Spleen (tissue), 11 donors: ENCODE results near the gene PDE4B. TPM values are rescaled to one million over a fixed set of nuclear protein-coding genes. Genes with fewer than 3 reads are reported as not detected.

Experiments
- DNase-seq: peaks from one replicate; pipeline ENCODE4 v3.0.0-alpha.2; 2020
- H3K27ac ChIP-seq, 8 donors: fragments of 200-600 bp; sonication (generic) in 7 of 8; 1 replicate in 4 of 8; 2 replicates in 4 of 8; pipeline versions ENCODE4 v1.5.0 to v1.8.0; 2016 to 2021; ENCODE audit warnings: inconsistent platforms in 4 of 8, mild to moderate bottlenecking in 4 of 8, moderate library complexity in 1 of 8
- H3K27me3 ChIP-seq, 7 donors: fragments of 200-600 bp; sonication (generic) in 6 of 7; replicated peaks in 1 of 7; 1 replicate in 4 of 7; 2 replicates in 3 of 7; pipeline versions ENCODE4 v1.5.0 to v1.8.0; 2016 to 2021; ENCODE audit warnings: inconsistent platforms in 3 of 7, mild to moderate bottlenecking in 1 of 7
- H3K36me3 ChIP-seq, 6 donors: fragments of 200-600 bp; sonication (generic) in 5 of 6; 1 replicate in 4 of 6; 2 replicates in 2 of 6; pipeline versions ENCODE4 v1.5.0 to v1.8.0; 2016 to 2021; ENCODE audit warnings: inconsistent platforms in 2 of 6
- H3K4me1 ChIP-seq, 6 donors: fragments of 200-600 bp; sonication (generic) in 5 of 6; 1 replicate in 3 of 6; 2 replicates in 3 of 6; pipeline versions ENCODE4 v1.5.0 to v1.8.0; 2016 to 2021; ENCODE audit warnings: inconsistent platforms in 3 of 6
- H3K4me3 ChIP-seq, 8 donors: fragments of 200-600 bp; sonication (generic) in 7 of 8; 1 replicate in 4 of 8; 2 replicates in 4 of 8; pipeline versions ENCODE4 v1.5.0 to v1.8.0; 2016 to 2021; ENCODE audit warnings: inconsistent platforms in 4 of 8, mild to moderate bottlenecking in 4 of 8, moderate library complexity in 2 of 8
- H3K9me3 ChIP-seq, 8 donors: fragments of 200-600 bp; sonication (generic) in 7 of 8; 1 replicate in 4 of 8; 2 replicates in 4 of 8; pipeline versions ENCODE4 v1.5.0 to v1.8.0; 2016 to 2021; ENCODE audit warnings: inconsistent platforms in 4 of 8
- CTCF ChIP-seq, 11 experiments: fragments of 200-600 bp in 7 of 11; fragments of 450-650 bp in 4 of 11; sonication (generic) in 4 of 11; IDR thresholded peaks in 8 of 11; conservative IDR thresholded peaks in 3 of 11; 1 replicate in 7 of 11; 2 replicates in 4 of 11; pipeline versions ENCODE4 v1.4.0 to v1.8.0; 2016 to 2021; ENCODE audit warnings: antibody characterized with exemption in 11 of 11, inconsistent platforms in 4 of 11, mild to moderate bottlenecking in 1 of 11
- POLR2A ChIP-seq, 3 donors: fragments of 450-650 bp; IDR thresholded peaks; one replicate each; pipeline ENCODE4 v1.5.1; 2017; ENCODE audit warnings: antibody characterized with exemption in 3 of 3, mild to moderate bottlenecking in 1 of 3
- POLR2AphosphoS5 ChIP-seq, 3 donors: sonication (generic); formaldehyde crosslinking; IDR thresholded peaks; one replicate each; pipeline ENCODE4 v1.5.1; 2017; ENCODE audit warnings: antibody characterized with exemption in 3 of 3
- WGBS, 5 donors: extraction: QIAGEN DNeasy Blood & Tissue Kit in 3 of 5; methylation state at CpG; one replicate each; pipeline versions ENCODE4 v1.1.5 to v1.1.7; 2013 to 2018; 5-methylcytosine and 5-hydroxymethylcytosine counted together
- intact Hi-C: fragments of 100-400 bp; cut with DNase I; formaldehyde crosslinking; loops from one replicate; pipeline ENCODE4 v1.15.0; 2023; ENCODE audit warnings: low total_unique reads
- polyA plus RNA-seq, 3 donors: library from polyadenylated mRNA; stranded (reverse); fragments of 200-250 nt; gene quantifications; one replicate each; pipeline ENCODE4 v1.2.1, GENCODE V29; 2013
- total RNA-seq, 7 donors: library from RNA; depleted of rRNA in 3 of 7; stranded (reverse); fragments of >200 nt in 3 of 7; fragmentation: NEBNext Ultra II Directional in 4 of 7; extraction: Animal tissue kit (Norgen Biotek cat#: 25700) in 4 of 7; gene quantifications; one replicate each; pipeline versions ENCODE4 v1.1.0 to v1.2.1, GENCODE V29; 2016 to 2021
- donor health status: healthy with polysubstance abuse.
- donor health status: DM: no; HTN: no; CAD: no; lungs with moderate emphysema.
- donor health status: DM: no; HTN: no; CAD: no.
- donor health status: Bipolar disorder and iron deficiency.
- donor health status: healthy.
- donor health status: DM: no; HTN: no; CAD: no.
- donor health status: DM: yes; HTN: yes; CAD: no.

PDE4B gene
- total and polyA plus RNA-seq, 10 donors: 12.6 to 88.2 (median 51.9) TPM

DNA sequence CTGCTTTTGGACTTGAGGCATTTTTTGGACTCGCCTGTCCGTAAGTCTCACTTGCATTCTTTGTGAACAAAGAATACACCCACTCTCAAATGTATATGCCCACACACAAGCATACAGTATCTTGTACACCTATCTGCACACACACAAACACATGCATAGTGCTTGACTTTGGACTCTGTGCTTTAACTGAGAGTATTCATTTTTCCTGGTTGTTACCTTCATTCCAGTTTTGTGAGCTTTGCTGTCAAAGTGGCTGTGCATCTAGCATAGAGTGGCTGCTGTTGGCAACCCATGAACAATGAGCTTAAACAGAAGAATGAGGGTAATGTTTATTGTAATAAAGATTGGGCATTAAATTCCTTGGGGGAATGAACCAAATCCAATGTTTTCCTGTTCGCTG is 199.0 kb downstream of the PDE4B start:
- Histone ChIP-seq H3K36me3 (no peaks in the 10 kb centered on the region), H3K4me1 (no peaks in the 10 kb centered on the region), H3K27me3 (peaks cover 0 to 3% (median 0%) of the 10 kb centered on the region in 7 donors), H3K27ac (no peak overlapping the region), H3K4me3 (no peak overlapping the region), H3K9me3 (no peaks in the 10 kb centered on the region)
- WGBS, 5 donors: 85 to 96% (median 90%) methylated on average over 3 of the region's 3 CpGs
- intact Hi-C loops: no loop called here
- no peak for TF ChIP-seq POLR2A (IDR thresholded peaks at IDR 0.05)
- no peak for TF ChIP-seq POLR2AphosphoS5 (IDR thresholded peaks at IDR 0.05)
- no peak for TF ChIP-seq CTCF (IDR thresholded peaks at IDR 0.05 in 8 of 11, conservative IDR thresholded peaks at IDR 0.05 in 3 of 11)
- no peak for DNase-seq

GRCh38 chr1:65992165-65992821 is 199.6 kb downstream of the PDE4B start:
- H3K27ac ChIP-seq: no peak overlapping the region
- 75 to 89% (median 77%) methylated on average over 6 of the region's 6 CpGs for WGBS, 5 donors
- intact Hi-C loops: no loop called here
- H3K27me3 ChIP-seq: peaks cover 0 to 3% (median 0%) of the 10 kb centered on the region in 7 donors
- H3K36me3 ChIP-seq: no peaks in the 10 kb centered on the region
- no peaks in the 10 kb centered on the region for H3K4me1 ChIP-seq
- TF ChIP-seq POLR2AphosphoS5 (IDR thresholded peaks at IDR 0.05): no peak
- TF ChIP-seq CTCF (IDR thresholded peaks at IDR 0.05 in 8 of 11, conservative IDR thresholded peaks at IDR 0.05 in 3 of 11): no peak
- TF ChIP-seq POLR2A (IDR thresholded peaks at IDR 0.05): no peak
- no peak overlapping the region for H3K4me3 ChIP-seq
- no peak for DNase-seq
- no peaks in the 10 kb centered on the region for H3K9me3 ChIP-seq

DNA sequence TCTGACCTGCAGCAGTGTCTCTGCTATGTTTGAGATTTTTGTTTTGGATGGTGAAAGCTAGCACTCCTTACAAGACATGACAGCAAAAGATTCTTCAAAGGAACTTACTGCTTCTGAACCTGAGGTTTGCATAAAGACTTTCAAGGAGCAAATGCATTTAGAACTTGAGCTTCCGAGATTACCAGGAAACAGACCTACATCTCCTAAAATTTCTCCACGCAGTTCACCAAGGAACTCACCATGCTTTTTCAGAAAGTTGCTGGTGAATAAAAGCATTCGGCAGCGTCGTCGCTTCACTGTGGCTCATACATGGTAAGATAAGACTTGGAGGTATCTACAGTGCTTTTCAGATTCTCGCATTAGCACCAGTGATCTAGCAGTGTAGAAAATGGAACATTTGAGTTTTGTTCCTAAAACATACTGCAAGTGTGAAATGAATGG is 200.2 kb downstream of the PDE4B start:
- H3K4me3 ChIP-seq: no peak overlapping the region
- intact Hi-C loops: no loop called here
- no peaks in the 10 kb centered on the region for H3K4me1 ChIP-seq
- TF ChIP-seq POLR2AphosphoS5 (IDR thresholded peaks at IDR 0.05) (no peak), POLR2A (IDR thresholded peaks at IDR 0.05) (no peak), CTCF (IDR thresholded peaks at IDR 0.05 in 8 of 11, conservative IDR thresholded peaks at IDR 0.05 in 3 of 11) (no peak)
- H3K27me3 ChIP-seq: peaks cover 0 to 6% (median 0%) of the 10 kb centered on the region in 7 donors
- DNase-seq: no peak
- H3K36me3 ChIP-seq: no peaks in the 10 kb centered on the region
- no peaks in the 10 kb centered on the region for H3K9me3 ChIP-seq
- no peak overlapping the region for H3K27ac ChIP-seq
- 89 to 95% (median 92%) methylated on average over 7 of the region's 7 CpGs for WGBS, 5 donors

DNA sequence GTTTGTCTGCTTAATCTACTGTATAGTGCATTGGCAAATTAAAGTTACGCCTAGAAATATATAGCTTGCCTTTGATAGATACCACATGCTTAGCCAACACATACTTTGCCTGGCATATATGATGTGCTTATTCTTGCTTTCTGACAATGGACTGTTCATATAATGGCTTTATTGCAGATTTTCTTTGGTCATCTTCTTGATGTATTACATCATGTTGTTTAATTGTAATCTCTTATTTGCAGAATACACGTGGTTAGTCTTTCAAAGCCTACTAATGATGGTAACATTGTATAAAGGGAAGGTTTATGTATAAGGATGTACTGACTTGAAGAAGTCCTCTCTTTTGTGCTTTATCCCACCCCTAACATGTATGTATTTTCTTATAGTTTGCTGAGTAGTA is 201.5 kb downstream of the PDE4B start:
- TF ChIP-seq CTCF (IDR thresholded peaks at IDR 0.05 in 8 of 11, conservative IDR thresholded peaks at IDR 0.05 in 3 of 11) (no peak), POLR2AphosphoS5 (IDR thresholded peaks at IDR 0.05) (no peak), POLR2A (IDR thresholded peaks at IDR 0.05) (no peak)
- Histone ChIP-seq H3K4me1 (no peaks in the 10 kb centered on the region), H3K36me3 (no peaks in the 10 kb centered on the region), H3K9me3 (no peaks in the 10 kb centered on the region), H3K4me3 (no peak overlapping the region), H3K27ac (no peak overlapping the region), H3K27me3 (peaks cover 0 to 7% (median 0%) of the 10 kb centered on the region in 7 donors)
- WGBS, 5 donors: 79 to 94% (median 85%) methylated on average over 2 of the region's 2 CpGs
- no peak for DNase-seq
- intact Hi-C loops: no loop called here
